HG02798 (cell line): ENCODE data around the gene ANKRD29.

Source experiments
- ATAC-seq: cut with Tn5 transposase; IDR thresholded peaks from one replicate; pipeline ENCODE4 v1.9.1; 2021; ENCODE audit warnings: mild to moderate bottlenecking; ENCODE audit not compliant: unreplicated experiment, poor library complexity

ANKRD29 gene

DNA sequence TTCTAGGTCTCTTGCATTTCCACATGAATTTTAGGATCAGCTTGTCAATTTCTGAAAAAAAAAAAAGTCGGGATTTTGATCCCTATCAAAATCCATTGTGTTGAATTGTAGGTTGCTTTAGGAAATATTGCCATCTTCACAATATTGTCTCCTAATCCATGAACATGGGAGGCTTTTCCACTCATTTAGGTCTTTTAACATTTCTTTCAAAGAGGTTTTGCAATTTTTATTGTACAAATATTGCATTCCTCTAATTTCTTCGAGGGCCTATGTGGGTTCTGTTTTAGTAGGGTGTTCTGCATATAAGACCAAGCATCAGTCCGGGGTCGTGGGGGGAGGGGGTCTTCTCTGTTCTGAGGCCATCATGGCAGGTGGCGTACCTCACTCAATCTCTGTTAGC lies 25.8 kb upstream of the ANKRD29 start:
- ATAC-seq: no peak

DNA sequence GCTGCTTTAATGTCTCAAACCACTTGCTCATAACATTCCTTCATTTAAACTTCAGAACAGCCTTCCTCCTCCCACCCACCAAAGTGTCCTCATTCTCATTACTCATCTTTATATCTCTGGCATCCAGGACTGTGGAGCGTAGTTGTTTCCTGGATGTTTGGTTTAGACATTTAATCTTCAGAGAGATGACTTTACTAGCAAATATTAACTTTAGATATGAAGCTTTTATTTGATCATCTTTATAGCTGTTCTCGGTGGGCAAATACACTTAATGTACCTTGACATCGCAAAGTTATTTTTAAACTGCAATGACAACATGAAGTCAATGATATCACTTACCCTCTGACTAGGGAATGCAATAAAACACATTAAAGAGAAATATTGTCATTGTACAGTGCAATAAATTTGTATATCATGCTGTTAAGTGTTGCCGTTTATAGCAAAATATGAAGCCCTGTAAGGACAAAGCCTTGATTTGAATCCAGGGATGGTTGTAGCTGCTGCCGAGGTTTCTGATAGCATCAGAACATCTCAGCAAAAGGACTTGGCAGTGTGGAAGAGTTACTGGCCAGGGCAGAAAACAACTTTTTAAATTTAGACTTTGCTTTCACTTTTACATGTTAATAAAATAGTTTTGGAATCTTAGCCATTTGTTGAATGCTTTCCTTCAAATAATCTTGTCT lies 21.9 kb upstream of the ANKRD29 start:
- ATAC-seq: no peak

DNA sequence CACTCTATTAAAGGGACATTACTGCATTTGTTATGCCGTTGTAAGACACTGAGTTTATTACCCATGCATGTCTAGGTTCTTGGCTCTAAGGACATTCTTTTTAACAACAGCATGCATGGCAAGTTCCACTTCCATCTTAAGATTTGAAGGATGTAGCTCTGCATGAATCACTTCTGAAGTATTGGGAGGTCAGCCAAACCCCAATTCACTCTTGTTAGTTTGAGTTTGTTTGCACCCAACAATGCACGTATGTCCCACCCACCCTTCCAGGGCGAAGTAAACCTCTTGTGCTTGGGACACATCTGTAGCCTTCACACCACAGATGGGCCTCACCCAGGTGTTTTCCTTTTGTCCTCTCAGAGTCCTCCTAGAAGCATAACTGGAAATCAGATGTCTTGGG lies 21.0 kb upstream of the ANKRD29 start:
- no peak for ATAC-seq

DNA sequence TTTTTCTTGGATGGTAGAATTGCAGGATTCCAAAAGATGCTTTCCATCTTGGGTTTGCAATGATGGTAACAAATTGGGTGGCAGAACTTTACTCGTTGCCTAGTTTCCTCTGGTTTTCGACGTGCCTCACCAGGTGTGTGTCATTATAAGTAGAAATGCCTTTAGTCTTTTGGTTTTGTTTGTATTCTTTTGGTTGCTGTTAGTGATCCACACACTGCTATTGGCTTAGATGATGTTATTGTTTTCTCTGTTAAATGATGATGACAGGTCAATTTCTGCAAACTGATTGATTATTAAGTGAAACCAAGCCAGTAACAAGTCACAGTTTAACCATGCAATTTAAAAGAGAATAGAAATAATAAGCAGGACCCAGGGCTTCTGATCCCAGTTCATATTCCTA lies 20.4 kb upstream of the ANKRD29 start:
- ATAC-seq: no peak

DNA sequence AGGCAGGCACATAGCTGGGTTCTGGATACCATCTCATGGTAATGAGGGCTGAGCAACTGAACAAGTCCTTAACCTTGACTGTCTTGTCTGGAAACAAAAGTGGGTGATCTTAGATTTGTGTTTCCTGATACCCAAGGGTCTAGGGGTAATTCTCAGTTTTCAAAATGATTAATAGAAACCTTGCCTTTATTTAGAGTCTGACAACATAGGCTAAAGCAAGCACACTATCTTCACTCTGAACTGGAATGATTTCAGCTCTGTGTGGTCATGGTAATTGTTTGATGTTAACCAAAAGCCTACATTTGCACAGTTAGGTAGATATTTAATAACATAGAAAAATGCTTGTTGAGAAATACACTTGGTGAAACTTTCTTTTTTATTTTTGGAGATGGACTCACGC lies 19.8 kb upstream of the ANKRD29 start:
- no peak for ATAC-seq

DNA sequence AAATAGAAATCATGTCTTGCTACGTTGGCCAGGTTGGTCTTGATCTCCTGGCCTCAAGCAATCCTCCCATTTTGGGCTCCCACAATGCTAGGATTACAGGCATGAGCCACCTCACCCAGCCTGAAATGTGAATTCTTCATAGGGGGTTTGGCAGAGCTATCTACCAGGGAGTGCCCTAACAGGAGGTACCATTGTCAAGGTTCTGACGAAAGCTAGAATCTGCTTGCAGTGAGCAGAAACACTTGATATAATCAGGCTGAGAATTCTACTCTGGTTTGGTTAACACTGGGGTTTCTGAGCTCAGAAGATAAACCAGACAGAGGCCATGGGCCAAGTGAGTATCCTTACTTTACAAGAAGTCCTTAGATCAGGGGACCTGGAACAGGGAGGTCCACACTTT lies 19.3 kb upstream of the ANKRD29 start:
- ATAC-seq: no peak

DNA sequence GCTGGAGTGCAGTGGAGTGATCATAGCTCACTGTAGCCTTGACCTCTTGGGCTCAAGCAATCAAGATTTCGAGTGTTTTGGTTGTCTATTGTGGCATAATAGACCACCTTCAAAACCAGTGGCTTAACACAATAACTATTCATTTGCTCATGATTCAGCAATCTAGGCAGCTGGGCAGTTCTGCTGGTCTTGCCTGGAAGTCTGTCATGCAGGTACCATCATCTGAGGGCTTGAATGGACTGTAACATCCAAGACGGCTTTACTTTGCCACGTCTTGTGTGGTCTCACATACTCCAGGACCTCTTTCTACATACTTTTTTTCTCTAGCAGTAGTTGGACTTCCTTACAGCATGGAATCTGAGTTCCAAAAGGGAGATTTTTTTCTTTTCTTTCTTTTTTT lies 13.2 kb upstream of the ANKRD29 start:
- ATAC-seq: no peak

DNA sequence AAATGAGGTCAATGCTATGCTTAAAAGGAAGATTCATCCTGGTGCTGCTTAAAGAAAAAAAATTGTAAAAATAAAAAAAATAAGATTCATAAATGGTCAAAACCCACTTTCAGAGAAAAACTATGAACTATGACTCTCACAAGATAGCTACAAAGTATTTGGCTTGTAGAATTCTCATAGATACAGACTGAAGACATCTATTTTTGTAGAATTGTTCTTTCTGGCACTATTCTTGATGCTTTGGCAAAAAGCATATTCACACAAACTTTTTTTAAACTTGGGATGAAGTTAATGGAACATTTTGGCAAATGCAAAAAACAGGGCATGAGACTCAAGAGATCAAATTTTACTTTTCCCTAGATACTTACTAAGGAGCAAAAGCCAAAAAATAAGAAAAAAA lies 12.5 kb upstream of the ANKRD29 start:
- no peak for ATAC-seq

DNA sequence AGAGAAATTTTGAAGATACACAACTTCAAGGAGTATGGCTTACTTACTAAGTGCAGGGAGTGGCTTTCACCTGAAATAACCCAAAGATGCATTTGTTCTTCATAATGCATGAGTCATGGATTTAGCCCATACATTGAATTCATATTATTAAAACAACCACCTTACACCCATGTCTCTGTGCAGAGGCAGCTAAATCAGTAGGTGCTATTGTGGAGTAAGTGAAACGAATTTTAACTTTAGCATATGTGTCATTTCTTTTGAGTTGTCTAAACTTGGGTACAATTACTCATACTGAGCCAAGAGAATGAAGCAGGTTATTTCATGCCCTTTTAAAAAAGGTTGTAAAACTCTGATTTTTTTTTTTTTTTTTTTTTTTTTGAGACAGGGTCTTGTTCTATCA lies 11.0 kb upstream of the ANKRD29 start:
- peak; percentile 38 for ATAC-seq

DNA sequence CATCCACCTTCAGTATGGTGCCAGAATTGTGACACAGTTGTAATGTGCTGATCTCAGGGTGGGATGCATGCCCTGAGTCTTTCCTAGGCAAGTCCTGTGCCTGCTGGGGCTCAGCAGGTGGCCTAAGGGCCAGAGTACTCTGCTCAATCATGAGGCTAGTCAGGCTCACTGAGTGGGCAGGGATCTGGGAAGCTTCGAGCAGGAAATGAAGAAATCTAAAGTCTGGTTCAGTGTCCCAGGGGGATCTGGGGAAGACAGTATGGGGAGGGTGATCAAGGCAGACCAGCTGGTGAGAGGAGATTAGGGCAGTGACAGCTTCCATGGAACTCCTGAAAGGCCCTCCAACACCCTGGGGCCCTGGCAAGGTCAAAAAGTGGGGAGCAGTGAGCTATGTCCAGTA lies 8.9 kb upstream of the ANKRD29 start:
- no peak for ATAC-seq

DNA sequence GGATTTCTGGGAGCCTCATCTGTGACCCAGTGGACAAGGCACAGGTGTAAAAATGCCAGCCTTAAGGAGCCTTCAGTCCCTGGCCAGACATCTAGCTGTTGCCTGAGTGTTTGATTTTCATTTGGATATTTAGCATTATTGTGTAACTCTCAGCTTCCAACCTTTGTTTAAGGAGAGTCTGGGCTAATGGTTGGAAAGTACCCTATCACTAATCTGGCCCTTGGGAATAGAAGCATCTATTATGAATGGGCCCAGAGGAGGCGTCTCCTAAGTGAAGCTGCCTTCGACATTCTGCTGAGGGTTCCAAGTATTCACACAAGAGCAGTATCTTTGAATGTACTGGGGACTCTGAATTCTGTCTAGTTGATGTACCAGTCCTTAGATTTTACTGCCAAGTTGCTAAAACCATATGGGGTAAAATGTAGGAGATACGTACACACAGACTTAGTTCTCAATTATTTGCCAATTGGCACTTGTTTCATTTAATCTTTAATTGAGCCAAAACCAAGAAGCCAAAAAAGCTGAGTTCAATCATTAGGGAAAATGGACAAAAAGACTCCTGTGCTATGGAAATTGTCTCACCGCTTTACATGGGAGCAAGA lies 7.2 kb upstream of the ANKRD29 start:
- no peak for ATAC-seq

DNA sequence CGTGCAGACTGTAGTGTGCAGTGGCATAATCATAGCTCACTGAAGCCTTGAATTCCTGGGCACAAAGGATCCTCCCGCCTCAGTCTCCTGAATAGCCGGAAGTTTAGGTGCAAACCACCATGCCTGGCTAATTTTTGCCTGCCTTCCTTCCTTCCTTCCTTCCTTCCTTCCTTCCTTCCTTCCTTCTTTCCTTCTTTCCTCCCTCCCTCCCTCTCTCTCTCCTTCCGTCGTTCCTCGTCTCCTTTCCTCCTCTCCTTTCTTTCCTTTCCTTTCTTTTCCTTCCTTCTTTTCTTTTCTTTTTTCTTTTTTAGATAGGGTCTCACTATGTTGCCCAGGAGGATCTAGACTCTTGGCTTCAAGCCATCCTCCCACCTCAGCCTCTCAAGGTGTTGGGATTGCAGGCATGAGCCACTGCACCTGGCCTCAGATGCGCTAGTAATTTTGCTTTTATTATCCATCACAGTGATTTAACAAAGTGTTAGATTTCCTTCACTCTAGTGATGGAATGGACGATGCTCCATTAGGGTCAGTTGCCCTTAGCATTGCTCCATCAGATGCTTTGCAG lies 6.6 kb upstream of the ANKRD29 start:
- no peak for ATAC-seq

DNA sequence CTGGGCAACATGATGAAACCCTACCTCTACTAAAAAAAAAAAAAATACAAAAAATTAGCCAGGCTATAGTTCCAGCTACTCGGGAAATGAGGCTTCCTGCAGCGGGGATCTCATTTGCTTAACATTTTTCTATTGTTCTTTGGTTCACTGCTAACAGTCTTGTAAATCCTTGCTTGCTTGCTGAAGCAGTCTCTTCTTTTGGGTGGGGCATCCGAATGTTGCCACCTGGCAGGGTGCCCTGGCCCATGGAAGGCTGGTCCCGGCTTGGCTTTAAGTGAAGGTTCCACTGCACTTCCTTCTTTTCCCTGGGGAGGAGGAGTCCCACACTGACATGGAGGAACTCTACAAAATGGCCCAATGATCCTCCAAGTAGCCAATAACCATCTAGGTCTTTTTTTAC lies 6.0 kb upstream of the ANKRD29 start:
- ATAC-seq: no peak

DNA sequence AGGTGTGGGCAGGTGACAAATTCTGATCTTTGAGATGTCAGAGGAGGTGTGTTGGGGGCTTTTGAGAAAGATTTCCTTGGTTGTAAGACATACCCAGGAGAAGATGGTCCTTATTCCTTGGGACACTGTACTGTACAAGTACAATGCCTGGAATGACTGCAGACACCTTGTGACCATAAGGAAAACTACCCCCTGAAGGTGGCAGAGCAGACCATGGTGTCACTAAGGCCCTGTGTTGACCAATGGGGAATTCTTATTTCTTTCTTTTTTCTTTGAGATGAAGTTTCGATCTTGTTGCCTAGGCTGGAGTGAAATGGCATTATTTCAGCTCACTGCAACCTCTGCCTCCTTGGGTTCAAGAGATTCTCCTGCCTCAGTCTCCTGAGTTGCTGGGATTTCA lies 4.4 kb upstream of the ANKRD29 start:
- ATAC-seq: no peak

DNA sequence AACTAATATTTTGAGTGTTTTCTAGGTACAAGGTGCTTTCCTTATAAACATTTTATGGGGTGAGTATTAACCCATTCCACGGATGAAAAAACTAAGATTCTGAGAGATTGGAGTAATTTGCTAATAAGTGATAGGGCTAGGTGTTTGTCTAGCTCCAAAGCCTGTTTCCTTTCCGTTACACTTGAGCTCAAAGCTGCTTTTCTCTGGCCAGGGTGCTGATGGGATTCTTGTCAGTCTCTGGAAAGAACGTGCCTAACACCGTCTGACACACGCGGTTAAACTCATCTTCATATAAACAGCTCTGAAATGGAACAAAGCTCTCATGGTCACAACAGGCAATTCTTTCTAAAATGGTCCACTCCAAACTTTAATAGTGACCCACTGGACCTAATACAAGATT lies 2.0 kb upstream of the ANKRD29 start:
- no peak for ATAC-seq

DNA sequence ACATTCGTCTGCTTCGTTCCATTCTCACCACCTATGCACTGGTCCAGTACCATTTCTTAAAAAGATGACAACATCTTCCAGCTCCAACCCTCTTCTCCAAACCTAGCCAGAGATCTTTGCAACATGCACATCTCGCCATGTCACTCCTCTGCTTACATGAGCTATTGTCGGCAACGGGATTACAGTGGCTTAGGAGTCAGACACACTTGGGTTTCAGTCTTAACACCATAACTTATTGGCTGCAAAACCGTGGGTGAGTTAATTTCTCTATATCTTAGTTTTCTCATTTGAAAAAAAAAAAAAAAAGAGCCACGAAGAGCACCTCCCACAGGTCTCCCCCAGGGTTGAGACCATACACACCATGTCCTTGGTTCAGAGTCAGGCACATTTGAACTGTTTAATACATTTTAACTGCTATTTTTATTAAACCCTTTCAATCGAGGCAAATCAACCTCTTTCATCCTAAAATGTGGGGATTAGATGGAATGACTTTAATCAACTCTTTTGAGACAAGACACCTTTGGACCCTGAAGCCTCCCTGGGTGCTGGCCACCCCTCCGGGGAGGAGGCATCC lies 889 bp downstream of the ANKRD29 start:
- ATAC-seq: no peak

DNA sequence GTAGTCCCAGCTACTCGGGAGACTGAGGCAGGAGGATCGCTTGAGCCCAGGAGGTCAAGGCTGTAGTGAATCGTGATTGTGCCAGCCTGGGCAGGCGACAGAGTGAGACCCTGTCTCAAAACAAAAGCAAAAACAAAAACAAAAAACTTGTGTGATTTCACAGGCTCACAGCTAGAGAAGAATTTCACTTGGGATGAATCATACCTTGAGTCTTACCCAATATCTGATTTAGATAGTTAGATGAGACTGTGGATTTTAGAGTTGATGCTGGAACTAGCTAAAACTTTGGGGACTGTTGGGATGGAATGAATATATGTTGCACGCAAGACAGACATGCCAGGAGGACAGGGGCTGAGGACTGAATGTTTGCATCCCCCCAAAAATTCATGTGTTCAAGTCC lies 4.4 kb downstream of the ANKRD29 start:
- ATAC-seq: no peak

DNA sequence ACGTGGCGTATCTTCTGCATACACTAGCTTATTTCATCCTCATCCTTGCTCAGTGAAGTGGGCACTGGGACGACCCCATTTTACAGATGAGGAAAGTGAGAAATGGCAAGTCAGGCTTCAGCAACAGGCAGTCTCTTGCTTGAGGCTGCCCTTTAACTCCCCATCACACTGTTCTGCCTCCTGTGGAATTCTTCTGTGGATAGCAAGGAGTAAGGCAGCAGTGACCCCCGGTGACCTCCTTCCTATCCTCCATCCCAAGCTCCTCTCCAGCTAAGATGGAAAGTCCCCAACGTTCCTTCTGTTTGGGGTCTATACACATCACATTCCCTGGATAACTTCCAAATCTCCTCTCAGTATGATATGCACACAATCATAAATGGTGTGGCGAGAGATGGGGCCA lies 10.5 kb downstream of the ANKRD29 start:
- ATAC-seq: no peak

DNA sequence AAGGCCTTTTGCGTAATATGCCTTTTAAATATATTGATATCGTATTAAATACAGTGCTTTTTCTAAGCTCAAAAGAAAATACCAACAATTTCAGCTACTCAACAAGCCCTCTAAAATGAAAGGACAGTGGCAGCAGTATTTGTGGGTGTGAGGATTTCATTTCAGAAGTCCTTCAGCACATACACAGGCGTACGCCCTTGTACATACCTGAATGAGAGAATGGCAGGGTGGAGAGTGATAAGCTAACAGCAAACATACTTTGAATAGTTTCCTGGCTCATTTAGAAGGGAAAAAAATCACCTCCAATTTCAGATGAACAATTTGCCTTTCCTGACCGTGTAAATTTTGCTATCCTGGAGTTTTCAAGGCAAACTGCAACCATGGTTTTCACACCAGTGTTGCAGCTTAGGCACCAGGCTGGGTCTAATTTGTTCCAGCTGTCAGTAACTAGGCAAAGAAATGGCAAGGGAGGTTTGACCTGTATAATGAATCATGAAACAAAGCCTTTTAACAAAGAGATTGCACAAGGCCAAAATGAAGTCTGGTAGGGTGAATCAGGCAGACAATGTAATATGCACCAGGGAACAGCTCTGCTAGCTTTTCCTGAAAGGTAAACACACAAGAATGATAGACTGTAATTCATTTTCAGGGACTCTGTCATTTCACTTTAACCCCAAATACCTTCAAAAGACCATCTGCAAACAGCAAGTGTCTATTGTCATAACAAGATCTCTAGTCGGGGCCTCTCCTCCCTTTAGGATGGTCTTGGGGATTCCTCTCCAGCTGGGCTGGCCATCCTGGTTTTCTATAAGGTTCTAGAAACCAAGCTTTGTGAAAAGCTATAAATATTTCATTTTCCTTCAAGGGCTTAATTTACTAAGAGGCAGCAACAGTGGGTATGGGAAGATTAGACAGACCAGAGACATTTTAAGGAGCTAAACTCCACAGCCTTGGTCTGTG lies 11.5 kb downstream of the ANKRD29 start:
- no peak for ATAC-seq

DNA sequence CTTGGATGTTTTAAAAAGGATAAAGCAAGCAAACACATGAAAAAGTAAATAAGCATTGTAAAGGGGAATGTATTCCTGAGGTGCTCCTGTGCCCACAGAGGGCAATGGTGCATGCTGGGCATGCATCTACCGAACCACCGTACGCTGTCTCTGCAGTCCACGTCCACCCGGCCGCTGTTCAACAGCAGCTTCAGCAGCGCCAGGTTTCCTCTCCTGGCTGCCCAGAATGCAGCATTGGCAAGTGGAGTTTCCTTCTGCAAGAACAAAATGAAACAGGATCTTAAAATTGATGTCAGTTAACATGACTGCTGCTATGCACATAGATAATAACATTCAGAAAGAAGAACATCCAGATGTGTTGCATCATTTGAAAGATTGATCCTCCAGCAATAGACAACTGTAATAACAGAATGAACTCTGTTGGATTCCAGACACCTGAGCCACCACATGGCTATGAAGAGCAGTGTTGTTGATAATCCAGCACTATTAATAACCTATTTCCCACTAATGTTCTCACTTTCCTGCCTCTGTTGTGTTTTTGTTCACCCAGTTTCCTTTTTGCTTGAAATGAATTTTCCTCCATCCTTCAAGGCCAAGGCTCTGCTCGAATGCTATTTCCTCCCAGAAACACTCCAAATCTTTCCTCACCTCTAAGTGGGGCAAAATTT lies 13.6 kb downstream of the ANKRD29 start:
- no peak for ATAC-seq
